Fibroblast of peridontal ligament (primary cell): ENCODE results near the gene ZPBP.
"Not testable (repeated sequence)": the region's sequence is repeated elsewhere in the genome, so short reads cannot be mapped to it uniquely, and the experiment has no call there.

ENCODE experiments used
- DNase-seq: peaks from one replicate; pipeline ENCODE4 v3.0.0-alpha.2; 2010; ENCODE audit errors: extremely low read depth

ZPBP gene

GRCh38 chr7:50041165-50041564 is 51.9 kb downstream of the ZPBP start:
- DNase-seq = not testable (repeated sequence)

- no peak for DNase-seq
Observed at GRCh38 chr7:50037086-50037485, 56.0 kb downstream of the ZPBP start.

- DNase-seq = no peak
Observed at GRCh38 chr7:50022991-50023390, 70.1 kb downstream of the ZPBP start.

- no peak for DNase-seq
Observed at GRCh38 chr7:50022451-50022850, 70.6 kb downstream of the ZPBP start.

GRCh38 chr7:49995681-49996080 is 97.4 kb downstream of the ZPBP start:
- no peak for DNase-seq

GRCh38 chr7:49986191-49986590 is 106.9 kb downstream of the ZPBP start:
- no peak for DNase-seq

- no peak for DNase-seq
Observed at GRCh38 chr7:49980465-49980864, 112.6 kb downstream of the ZPBP start.

GRCh38 chr7:49976238-49976637 is 116.8 kb downstream of the ZPBP start:
- no peak for DNase-seq

- DNase-seq = no peak
Observed at GRCh38 chr7:49974035-49974434, 119.0 kb downstream of the ZPBP start.

GRCh38 chr7:49937608-49938007 is 155.4 kb downstream of the ZPBP start:
- DNase-seq = no peak

GRCh38 chr7:49931627-49932026 is 161.4 kb downstream of the ZPBP start:
- no peak for DNase-seq

- DNase-seq = no peak
Observed at GRCh38 chr7:49928787-49929186, 164.3 kb downstream of the ZPBP start.

- no peak for DNase-seq
Observed at GRCh38 chr7:49927631-49928030, 165.4 kb downstream of the ZPBP start.

- no peak for DNase-seq
Observed at GRCh38 chr7:49926720-49927119, 166.3 kb downstream of the ZPBP start.

GRCh38 chr7:49911909-49912308 is 181.1 kb downstream of the ZPBP start:
- no peak for DNase-seq

- DNase-seq = no peak
Observed at GRCh38 chr7:49894543-49894942, 198.5 kb downstream of the ZPBP start.

- no peak for DNase-seq
Observed at GRCh38 chr7:49893131-49893530, 199.9 kb downstream of the ZPBP start.

- no peak for DNase-seq
Observed at GRCh38 chr7:49892481-49892880, 200.6 kb downstream of the ZPBP start.
